HepG2 (cell line): ENCODE data around the gene PIK3C2B.

ENCODE experiments used
- BRCA1 ChIP-seq: sonication (generic); formaldehyde crosslinking; IDR thresholded peaks from 2 replicates; pipeline ENCODE4 v1.4.0; 2020; ENCODE audit warnings: missing genetic modification reagents
- ELF4 ChIP-seq: sonication (generic); formaldehyde crosslinking; IDR thresholded peaks from 2 replicates; pipeline ENCODE4 v1.5.0; 2020; ENCODE audit warnings: missing genetic modification reagents, mild to moderate bottlenecking, moderate library complexity, borderline replicate concordance
- FOXM1 ChIP-seq: sonication (generic); formaldehyde crosslinking; IDR thresholded peaks from 2 replicates; pipeline ENCODE4 v1.5.0; 2020; ENCODE audit warnings: missing genetic modification reagents
- KDM1A ChIP-seq: IDR thresholded peaks from 2 replicates; pipeline ENCODE4 v1.6.1; 2016; ENCODE audit warnings: missing compliant biosample characterization
- POLR2AphosphoS5 ChIP-seq: IDR thresholded peaks from 2 replicates; pipeline ENCODE4 v1.6.1; 2012; ENCODE audit warnings: low read depth, low read length
- SMARCE1 ChIP-seq: fragments of 450-650 bp; IDR thresholded peaks from 2 replicates; pipeline ENCODE4 v1.6.1; 2017; ENCODE audit warnings: borderline replicate concordance
- SMC3 ChIP-seq: IDR thresholded peaks from 2 replicates; pipeline ENCODE4 v1.6.1; 2011; ENCODE audit warnings: low read length, improper control_type of control experiment
- STAT5B ChIP-seq: sonication (generic); formaldehyde crosslinking; IDR thresholded peaks from 2 replicates; pipeline ENCODE4 v1.4.0; 2020; ENCODE audit warnings: missing genetic modification reagents
- ZFP36 ChIP-seq: fragments of 150-350 bp; IDR thresholded peaks from 2 replicates; pipeline ENCODE4 v1.6.1; 2018; ENCODE audit warnings: borderline replicate concordance, low read length, low read depth; ENCODE audit not compliant: partially characterized antibody
- TF ChIP-seq, protein P1 (sequence below): sonication (generic); formaldehyde crosslinking; IDR thresholded peaks from 2 replicates; pipeline ENCODE4 v1.9.0; 2021; ENCODE audit warnings: missing genetic modification reagents, borderline replicate concordance
- TF ChIP-seq, protein P2 (sequence below), 2 experiments: sonication (generic) in 1 of 2; formaldehyde crosslinking in 1 of 2; IDR thresholded peaks; 2 replicates each; pipeline versions ENCODE4 v1.5.1 to v1.6.1; 2011 to 2020; ENCODE audit warnings: borderline replicate concordance in 1 of 2, low read depth in 1 of 2, low read length in 1 of 2, mild to moderate bottlenecking in 1 of 2, missing genetic modification reagents in 1 of 2, moderate library complexity in 1 of 2

DNA sequence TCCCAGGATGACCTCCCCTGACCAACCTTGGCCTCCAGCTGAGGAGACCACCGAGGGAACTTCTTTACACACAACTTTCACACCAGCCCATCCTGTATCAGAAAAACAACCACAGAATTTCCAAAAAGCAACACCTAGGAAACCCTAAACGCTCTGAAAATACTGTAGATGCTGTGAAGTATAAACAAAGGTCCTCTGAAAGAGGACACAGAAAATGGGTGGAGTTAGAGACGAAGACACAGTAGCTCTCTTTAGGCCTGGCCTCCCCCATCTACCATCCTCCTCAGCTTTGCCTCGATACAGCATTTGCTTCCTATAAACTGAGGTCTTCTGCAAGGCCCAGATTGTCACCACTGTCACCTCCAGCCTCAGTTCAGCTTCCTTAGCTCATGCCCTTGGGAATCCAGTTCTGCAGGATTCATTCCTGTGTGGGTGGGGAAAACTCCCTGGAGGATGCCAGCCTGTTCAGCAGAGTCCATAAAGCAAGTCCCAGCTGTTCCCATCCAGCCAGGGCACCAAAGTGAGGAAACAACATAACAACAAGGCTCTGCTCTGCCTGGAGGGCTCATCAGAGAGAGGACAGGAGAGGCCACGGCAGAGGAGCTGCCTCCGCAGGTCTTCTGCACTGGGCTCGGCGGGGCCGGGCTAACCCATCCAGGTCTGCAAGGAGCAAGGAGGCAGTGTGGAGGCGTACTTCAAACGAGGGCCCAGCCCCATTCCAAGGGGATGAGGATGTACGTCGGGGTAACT, 15.0 kb downstream of the PIK3C2B start:
- TF ChIP-seq ELF4 (CRISPR knock-in tag): no peak
- no peak for TF ChIP-seq BRCA1 (CRISPR knock-in tag)
- TF ChIP-seq STAT5B: no peak
- no peak for TF ChIP-seq ZFP36
- TF ChIP-seq POLR2AphosphoS5: no peak
- no peak for TF ChIP-seq FOXM1 (CRISPR knock-in tag)
- no peak for TF ChIP-seq KDM1A
- TF ChIP-seq, protein P1, sequence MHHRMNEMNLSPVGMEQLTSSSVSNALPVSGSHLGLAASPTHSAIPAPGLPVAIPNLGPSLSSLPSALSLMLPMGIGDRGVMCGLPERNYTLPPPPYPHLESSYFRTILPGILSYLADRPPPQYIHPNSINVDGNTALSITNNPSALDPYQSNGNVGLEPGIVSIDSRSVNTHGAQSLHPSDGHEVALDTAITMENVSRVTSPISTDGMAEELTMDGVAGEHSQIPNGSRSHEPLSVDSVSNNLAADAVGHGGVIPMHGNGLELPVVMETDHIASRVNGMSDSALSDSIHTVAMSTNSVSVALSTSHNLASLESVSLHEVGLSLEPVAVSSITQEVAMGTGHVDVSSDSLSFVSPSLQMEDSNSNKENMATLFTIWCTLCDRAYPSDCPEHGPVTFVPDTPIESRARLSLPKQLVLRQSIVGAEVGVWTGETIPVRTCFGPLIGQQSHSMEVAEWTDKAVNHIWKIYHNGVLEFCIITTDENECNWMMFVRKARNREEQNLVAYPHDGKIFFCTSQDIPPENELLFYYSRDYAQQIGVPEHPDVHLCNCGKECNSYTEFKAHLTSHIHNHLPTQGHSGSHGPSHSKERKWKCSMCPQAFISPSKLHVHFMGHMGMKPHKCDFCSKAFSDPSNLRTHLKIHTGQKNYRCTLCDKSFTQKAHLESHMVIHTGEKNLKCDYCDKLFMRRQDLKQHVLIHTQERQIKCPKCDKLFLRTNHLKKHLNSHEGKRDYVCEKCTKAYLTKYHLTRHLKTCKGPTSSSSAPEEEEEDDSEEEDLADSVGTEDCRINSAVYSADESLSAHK (CRISPR knock-in tag): no peak
- TF ChIP-seq SMC3: no peak
- TF ChIP-seq SMARCE1: no peak
- TF ChIP-seq, protein P2, sequence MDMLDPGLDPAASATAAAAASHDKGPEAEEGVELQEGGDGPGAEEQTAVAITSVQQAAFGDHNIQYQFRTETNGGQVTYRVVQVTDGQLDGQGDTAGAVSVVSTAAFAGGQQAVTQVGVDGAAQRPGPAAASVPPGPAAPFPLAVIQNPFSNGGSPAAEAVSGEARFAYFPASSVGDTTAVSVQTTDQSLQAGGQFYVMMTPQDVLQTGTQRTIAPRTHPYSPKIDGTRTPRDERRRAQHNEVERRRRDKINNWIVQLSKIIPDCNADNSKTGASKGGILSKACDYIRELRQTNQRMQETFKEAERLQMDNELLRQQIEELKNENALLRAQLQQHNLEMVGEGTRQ (IDR thresholded peaks at IDR 0.05; ENCODE audit: low read depth, low read length): no peak
- TF ChIP-seq, protein P2 (CRISPR knock-in tag; IDR thresholded peaks at IDR 0.05; ENCODE audit: borderline replicate concordance): no peak
